Middle frontal gyrus (tissue), 1 donor: ENCODE data around the gene TASL.
"Not testable (repeated sequence)": the region's sequence is repeated elsewhere in the genome, so short reads cannot be mapped to it uniquely, and the experiment has no call there.

Experiments
- DNase-seq: peaks from one replicate; pipeline ENCODE4 v3.0.0-alpha.2; 2015; ENCODE audit warnings: low spot score; ENCODE audit errors: extremely low spot score

The TASL gene

GRCh38 chrX:30580641-30581040 is 3.1 kb upstream of the TASL start:
- DNase-seq: no peak

GRCh38 chrX:30576881-30577280 is 685 bp downstream of the TASL start:
- no peak for DNase-seq

- DNase-seq: no peak
These were observed 4.4 kb downstream of the TASL start for GRCh38 chrX:30573125-30573524.

- DNase-seq: no peak
These were observed 4.9 kb downstream of the TASL start for GRCh38 chrX:30572678-30573077.

- no peak for DNase-seq
These were observed 5.6 kb downstream of the TASL start for GRCh38 chrX:30572004-30572403.

GRCh38 chrX:30570505-30570904 is 7.1 kb downstream of the TASL start:
- no peak for DNase-seq

- DNase-seq: no peak
These were observed 9.4 kb downstream of the TASL start for GRCh38 chrX:30568136-30568535.

- not testable (repeated sequence) for DNase-seq
These were observed 14.5 kb downstream of the TASL start for GRCh38 chrX:30563070-30563469.

GRCh38 chrX:30561191-30561590 is 16.4 kb downstream of the TASL start:
- no peak for DNase-seq

- DNase-seq: no peak
These were observed 39.3 kb downstream of the TASL start for GRCh38 chrX:30538271-30538670.

- no peak for DNase-seq
These were observed 43.7 kb downstream of the TASL start for GRCh38 chrX:30533835-30534234.

GRCh38 chrX:30533266-30533665 is 44.3 kb downstream of the TASL start:
- DNase-seq: no peak

GRCh38 chrX:30530606-30531005 is 47.0 kb downstream of the TASL start:
- DNase-seq: no peak

- no peak for DNase-seq
These were observed 51.8 kb downstream of the TASL start for GRCh38 chrX:30525732-30526131.

GRCh38 chrX:30521440-30522182 is 56.0 kb downstream of the TASL start:
- no peak for DNase-seq

GRCh38 chrX:30513284-30513683 is 64.3 kb downstream of the TASL start:
- DNase-seq: no peak
